A673 (cell line): ENCODE measurements around the gene TRPM4. TPM values are rescaled to one million over a fixed set of nuclear protein-coding genes. Genes with fewer than 3 reads are reported as not detected.
A peak's percentile ranks its signal among the peaks of the same experiment; 100 is the strongest.

Experiments used
- BruUV-seq: library from RNA; stranded (reverse); fragments of 400-500 nt; replicated peaks from 2 replicates; lab custom pipeline; 2021; lab: Mats Ljungman, UMichigan
- CTCF ChIA-PET: fragments of 300-600 bp; sonication (Branson Sonifier 250); formaldehyde crosslinking; loops from one replicate; lab custom pipeline; 2022; ENCODE audit warnings: antibody characterized with exemption; lab: Charles Lee
- POLR2A ChIA-PET: fragments of 300-600 bp; sonication (Branson Sonifier 250); formaldehyde crosslinking; loops from one replicate; lab custom pipeline; 2022; ENCODE audit warnings: antibody characterized with exemption; ENCODE audit not compliant: low non-redundant PET; lab: Charles Lee
- DNase-seq: peaks from one replicate; pipeline ENCODE4 v3.0.0-alpha.2; 2015; ENCODE audit warnings: low spot score
- H3K27ac ChIP-seq: fragments of 200-600 bp; sonication (generic); 2 replicates; pipeline ENCODE4 v1.5.1; 2016; ENCODE audit warnings: mixed run types, low read depth, mild to moderate bottlenecking, mixed read lengths, antibody characterized with exemption, low read length; ENCODE audit not compliant: poor library complexity, severe bottlenecking
- H3K27me3 ChIP-seq: fragments of 200-600 bp; sonication (generic); replicated peaks from 2 replicates; pipeline ENCODE4 v1.6.1; 2017; ENCODE audit warnings: mixed run types, low read depth, mild to moderate bottlenecking, mixed read lengths, antibody characterized with exemption, low read length; ENCODE audit not compliant: insufficient read depth, poor library complexity
- H3K36me3 ChIP-seq: fragments of 200-600 bp; sonication (generic); 2 replicates; pipeline ENCODE4 v1.6.1; 2016; ENCODE audit warnings: mixed run types, mild to moderate bottlenecking, mixed read lengths, antibody characterized with exemption, low read length; ENCODE audit not compliant: insufficient read depth, poor library complexity, severe bottlenecking
- H3K4me1 ChIP-seq: fragments of 200-600 bp; sonication (generic); 2 replicates; pipeline ENCODE4 v1.6.1; 2017; ENCODE audit warnings: mixed run types, mild to moderate bottlenecking, mixed read lengths, antibody characterized with exemption, low read length; ENCODE audit not compliant: insufficient read depth, poor library complexity, severe bottlenecking
- H3K4me3 ChIP-seq: fragments of 200-600 bp; sonication (generic); 2 replicates; pipeline ENCODE4 v1.5.1; 2016; ENCODE audit warnings: low read depth, mixed run types, mild to moderate bottlenecking, mixed read lengths, low read length; ENCODE audit not compliant: poor library complexity, severe bottlenecking
- H3K9me3 ChIP-seq: fragments of 200-600 bp; sonication (generic); 2 replicates; pipeline ENCODE4 v1.6.1; 2016; ENCODE audit warnings: mixed run types, low read depth, mild to moderate bottlenecking, mixed read lengths, antibody characterized with exemption, low read length; ENCODE audit not compliant: poor library complexity, severe bottlenecking
- EZH2 ChIP-seq: fragments of 200-600 bp; sonication (generic); IDR thresholded peaks from 2 replicates; pipeline ENCODE4 v1.6.1; 2017; ENCODE audit warnings: borderline replicate concordance, low read depth, mild to moderate bottlenecking, mixed read lengths, antibody characterized with exemption, low read length; ENCODE audit not compliant: poor library complexity, severe bottlenecking
- intact Hi-C: fragments of 100-400 bp; cut with micrococcal nuclease; formaldehyde crosslinking; loops from one replicate; pipeline ENCODE4 v1.10.0; 2022; ENCODE audit not compliant: unreplicated experiment
- total RNA-seq: library from RNA; stranded (reverse); gene quantifications from 2 replicates; pipeline ENCODE4 v1.2.3, GENCODE V29; 2021
- TF ChIP-seq, protein P1 (sequence below): fragments of 300-800, 200-600 bp; sonication (generic); conservative IDR thresholded peaks from 2 replicates; pipeline ENCODE4 v1.5.1; 2017; ENCODE audit warnings: low read depth, mild to moderate bottlenecking, antibody characterized with exemption, low read length, moderate library complexity, mixed read lengths

Gene TRPM4
- total RNA-seq, 1 experiment from 2014 or later: 107 TPM

DNA sequence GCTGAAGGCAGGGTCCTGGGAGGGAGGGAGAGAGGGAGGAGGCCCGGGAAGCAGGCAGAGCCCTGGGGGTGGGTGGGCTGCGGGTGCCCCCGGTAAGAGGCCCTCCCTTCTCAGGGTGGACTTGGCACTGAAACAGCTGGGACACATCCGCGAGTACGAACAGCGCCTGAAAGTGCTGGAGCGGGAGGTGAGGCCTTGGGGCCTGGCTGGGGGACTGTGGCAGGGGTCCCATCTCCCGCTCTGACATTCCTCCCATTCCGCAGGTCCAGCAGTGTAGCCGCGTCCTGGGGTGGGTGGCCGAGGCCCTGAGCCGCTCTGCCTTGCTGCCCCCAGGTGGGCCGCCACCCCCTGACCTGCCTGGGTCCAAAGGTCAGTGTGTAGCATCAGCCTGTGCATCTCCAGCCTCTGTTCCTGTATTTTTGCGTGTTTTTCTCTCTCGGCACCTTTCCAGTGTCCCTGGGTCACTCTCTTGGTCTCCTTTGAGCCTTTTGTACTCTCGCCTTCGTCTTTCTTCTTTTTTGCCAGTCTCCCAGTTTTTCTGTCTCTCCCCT, 53.4 kb downstream of the TRPM4 start:
- Histone ChIP-seq H3K27ac (peak overlapping the region; percentile 99), H3K4me1 (peaks cover 34% of the 10 kb centered on the region), H3K4me3 (peak overlapping the region; percentile 67), H3K9me3 (no peaks in the 10 kb centered on the region), H3K27me3 (no peaks in the 10 kb centered on the region), H3K36me3 (peaks cover 38% of the 10 kb centered on the region)
- POLR2A ChIA-PET: interaction anchor here (0.7 kb wide), 1 partner anchor 34 kb away, joined by 6 read pairs; no protein-coding TSS in a partner anchor
- TF ChIP-seq, protein P1, sequence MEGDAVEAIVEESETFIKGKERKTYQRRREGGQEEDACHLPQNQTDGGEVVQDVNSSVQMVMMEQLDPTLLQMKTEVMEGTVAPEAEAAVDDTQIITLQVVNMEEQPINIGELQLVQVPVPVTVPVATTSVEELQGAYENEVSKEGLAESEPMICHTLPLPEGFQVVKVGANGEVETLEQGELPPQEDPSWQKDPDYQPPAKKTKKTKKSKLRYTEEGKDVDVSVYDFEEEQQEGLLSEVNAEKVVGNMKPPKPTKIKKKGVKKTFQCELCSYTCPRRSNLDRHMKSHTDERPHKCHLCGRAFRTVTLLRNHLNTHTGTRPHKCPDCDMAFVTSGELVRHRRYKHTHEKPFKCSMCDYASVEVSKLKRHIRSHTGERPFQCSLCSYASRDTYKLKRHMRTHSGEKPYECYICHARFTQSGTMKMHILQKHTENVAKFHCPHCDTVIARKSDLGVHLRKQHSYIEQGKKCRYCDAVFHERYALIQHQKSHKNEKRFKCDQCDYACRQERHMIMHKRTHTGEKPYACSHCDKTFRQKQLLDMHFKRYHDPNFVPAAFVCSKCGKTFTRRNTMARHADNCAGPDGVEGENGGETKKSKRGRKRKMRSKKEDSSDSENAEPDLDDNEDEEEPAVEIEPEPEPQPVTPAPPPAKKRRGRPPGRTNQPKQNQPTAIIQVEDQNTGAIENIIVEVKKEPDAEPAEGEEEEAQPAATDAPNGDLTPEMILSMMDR: no peak
- no peak for TF ChIP-seq EZH2
- TSS peak; percentile 74 for BruUV-seq
- CTCF ChIA-PET: interaction anchor here (0.5 to 1.5 kb wide), 6 partner anchors 12 to 211 kb away, joined by 3 to 10 read pairs (median 4); no protein-coding TSS in a partner anchor
- no peak for DNase-seq
- intact Hi-C loops: loop anchor here (5.0 kb wide), 2 partner anchors 99 to 219 kb away; partner anchors contain the start of genes GYS1, LIN7B and RUVBL2

DNA sequence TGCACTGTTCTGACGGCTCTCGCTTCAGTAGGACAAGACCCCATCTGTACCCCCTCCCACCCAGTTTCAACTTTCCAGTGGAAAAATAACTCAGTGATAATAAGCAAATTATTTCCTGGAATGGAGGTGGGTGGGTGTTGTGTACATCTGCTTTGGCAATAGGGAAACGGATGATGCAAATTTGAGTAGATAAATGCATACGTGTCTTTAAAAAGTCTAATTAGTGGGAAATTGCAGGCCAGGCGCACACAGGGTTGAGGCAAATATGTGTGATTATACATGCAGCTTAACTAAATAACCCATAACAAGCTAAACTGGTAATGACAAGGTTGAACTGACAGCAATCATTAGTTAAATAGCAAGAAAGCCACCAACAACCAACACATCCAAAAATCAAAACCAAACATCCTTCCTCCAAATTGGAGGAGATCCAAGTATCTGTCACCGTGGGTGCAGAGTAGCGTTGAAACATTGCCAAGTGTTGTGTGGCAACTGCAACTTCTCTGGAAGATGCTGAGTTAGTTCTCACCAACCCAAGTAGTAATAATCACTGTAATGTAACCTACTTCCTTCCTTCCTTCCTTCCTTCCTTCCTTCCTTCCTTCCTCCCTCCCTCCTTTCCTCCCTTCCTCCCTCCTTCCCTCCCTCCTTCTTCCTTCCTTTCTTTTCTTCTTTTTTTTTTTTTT, 54.6 kb downstream of the TRPM4 start:
- no peaks in the 10 kb centered on the region for H3K9me3 ChIP-seq
- peaks cover 40% of the 10 kb centered on the region for H3K36me3 ChIP-seq
- H3K27ac ChIP-seq: peak overlapping the region; percentile 99
- CTCF ChIA-PET: no interaction called here
- peak overlapping the region; percentile 67 for H3K4me3 ChIP-seq
- no peaks in the 10 kb centered on the region for H3K27me3 ChIP-seq
- intact Hi-C loops: loop anchor here (2.0 to 5.0 kb wide), 3 partner anchors 100 to 299 kb away; partner anchors contain the start of genes GYS1, LIN7B and RUVBL2
- TF ChIP-seq, protein P1: no peak
- no peak for TF ChIP-seq EZH2
- no TSS peak for BruUV-seq
- POLR2A ChIA-PET: interaction anchor here (0.7 kb wide), 1 partner anchor 71 kb away, joined by 3 read pairs; no protein-coding TSS in a partner anchor
- peak; percentile 97 for DNase-seq
- peaks cover 38% of the 10 kb centered on the region for H3K4me1 ChIP-seq

DNA sequence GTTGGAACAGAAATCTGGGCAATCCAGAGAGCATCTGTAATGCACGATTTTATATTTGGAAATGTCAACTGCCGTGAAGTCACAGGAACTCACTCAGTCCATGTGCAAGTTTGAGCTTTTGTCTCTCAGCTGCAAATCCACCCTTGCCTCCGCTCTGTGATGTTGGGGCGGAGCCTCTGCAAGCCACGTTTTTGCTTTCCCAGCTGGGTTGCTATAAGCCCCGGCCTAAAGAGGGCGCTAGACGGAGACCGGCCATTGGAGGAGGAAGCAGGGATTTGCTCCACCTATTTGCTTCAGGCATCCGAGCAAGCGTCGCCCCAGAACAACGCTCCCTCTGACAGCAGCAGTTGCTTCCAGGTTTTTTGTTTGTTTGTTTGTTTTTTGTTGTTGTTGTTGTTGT, 56.2 kb downstream of the TRPM4 start:
- H3K27ac ChIP-seq: peak overlapping the region; percentile 99
- POLR2A ChIA-PET: no interaction called here

More for the DNA sequence above, 56.2 kb downstream of the TRPM4 start:
- Histone ChIP-seq H3K4me1 (peaks cover 38% of the 10 kb centered on the region), H3K9me3 (no peaks in the 10 kb centered on the region), H3K27me3 (no peaks in the 10 kb centered on the region), H3K36me3 (peaks cover 40% of the 10 kb centered on the region), H3K4me3 (no peak overlapping the region)
- CTCF ChIA-PET: interaction anchor here (0.7 to 1.0 kb wide), 2 partner anchors 17 to 116 kb away, joined by 3 to 5 read pairs; no protein-coding TSS in a partner anchor
- BruUV-seq: no TSS peak
- intact Hi-C loops: loop anchor here (2.0 to 5.0 kb wide), 3 partner anchors 101 to 297 kb away; partner anchors contain the start of genes GYS1, LIN7B and RUVBL2
- TF ChIP-seq, protein P1: peak; percentile 47
- TF ChIP-seq EZH2: no peak
- DNase-seq: peak; percentile 52
